MCF 10A (cell line): ENCODE measurements around the gene PALLD. TPM values are rescaled to one million over a fixed set of nuclear protein-coding genes. Genes with fewer than 3 reads are reported as not detected.

ENCODE experiments used
- BruUV-seq: library from RNA; stranded (reverse); fragments of 400-500 nt; replicated peaks from 2 replicates; lab custom pipeline; 2021; lab: Mats Ljungman, UMichigan
- CTCF ChIA-PET: fragments of 300-600 bp; sonication (Branson Sonifier 250); formaldehyde crosslinking; extraction: SDS; loops from one replicate; lab custom pipeline; 2021; ENCODE audit warnings: antibody characterized with exemption, inconsistent platforms; lab: Yijun Ruan, JAX
- POLR2A ChIA-PET: fragments of 300-600, 350-650 bp; sonication (Branson Sonifier 250); formaldehyde crosslinking; extraction: SDS; loops from one replicate; lab custom pipeline; 2020; ENCODE audit warnings: antibody characterized with exemption, inconsistent platforms; lab: Yijun Ruan, JAX
- DNase-seq: peaks from one replicate; pipeline ENCODE4 v3.0.0-alpha.2; 2018; ENCODE audit not compliant: unreplicated experiment
- H3K27ac Mint-ChIP-seq: one replicate; pipeline ENCODE4 v1.8.0; 2022; ENCODE audit warnings: mild to moderate bottlenecking, low read depth, mixed read lengths; ENCODE audit not compliant: unreplicated experiment
- H3K27me3 Mint-ChIP-seq: one replicate; pipeline ENCODE4 v1.8.0; 2022; ENCODE audit warnings: mixed read lengths; ENCODE audit not compliant: insufficient read depth, unreplicated experiment
- H3K36me3 Mint-ChIP-seq: one replicate; pipeline ENCODE4 v1.8.0; 2022; ENCODE audit warnings: mild to moderate bottlenecking, moderate library complexity, mixed read lengths; ENCODE audit not compliant: insufficient read depth, unreplicated experiment
- H3K4me1 Mint-ChIP-seq: one replicate; pipeline ENCODE4 v1.8.0; 2022; ENCODE audit warnings: mixed read lengths; ENCODE audit not compliant: insufficient read depth, unreplicated experiment
- H3K4me3 Mint-ChIP-seq: one replicate; pipeline ENCODE4 v1.8.0; 2022; ENCODE audit warnings: mild to moderate bottlenecking, moderate library complexity, mixed read lengths; ENCODE audit not compliant: unreplicated experiment
- H3K9me3 Mint-ChIP-seq: one replicate; pipeline ENCODE4 v1.8.0; 2022; ENCODE audit warnings: mixed read lengths; ENCODE audit not compliant: unreplicated experiment
- intact Hi-C: fragments of 100-400 bp; cut with micrococcal nuclease; formaldehyde crosslinking; loops from 2 replicates; pipeline ENCODE4 v1.14.1; 2022
- total RNA-seq: library from RNA; stranded (reverse); gene quantifications from 2 replicates; pipeline ENCODE4 v1.2.3, GENCODE V29; 2022
- TF ChIP-seq, protein P1 (sequence below): fragments of 200-600 bp; IDR thresholded peaks from one replicate; pipeline ENCODE4 v1.8.0; 2022; ENCODE audit warnings: antibody characterized with exemption, mild to moderate bottlenecking; ENCODE audit not compliant: unreplicated experiment

Gene PALLD
- total RNA-seq, 1 experiment from 2014 or later: 191 TPM

DNA sequence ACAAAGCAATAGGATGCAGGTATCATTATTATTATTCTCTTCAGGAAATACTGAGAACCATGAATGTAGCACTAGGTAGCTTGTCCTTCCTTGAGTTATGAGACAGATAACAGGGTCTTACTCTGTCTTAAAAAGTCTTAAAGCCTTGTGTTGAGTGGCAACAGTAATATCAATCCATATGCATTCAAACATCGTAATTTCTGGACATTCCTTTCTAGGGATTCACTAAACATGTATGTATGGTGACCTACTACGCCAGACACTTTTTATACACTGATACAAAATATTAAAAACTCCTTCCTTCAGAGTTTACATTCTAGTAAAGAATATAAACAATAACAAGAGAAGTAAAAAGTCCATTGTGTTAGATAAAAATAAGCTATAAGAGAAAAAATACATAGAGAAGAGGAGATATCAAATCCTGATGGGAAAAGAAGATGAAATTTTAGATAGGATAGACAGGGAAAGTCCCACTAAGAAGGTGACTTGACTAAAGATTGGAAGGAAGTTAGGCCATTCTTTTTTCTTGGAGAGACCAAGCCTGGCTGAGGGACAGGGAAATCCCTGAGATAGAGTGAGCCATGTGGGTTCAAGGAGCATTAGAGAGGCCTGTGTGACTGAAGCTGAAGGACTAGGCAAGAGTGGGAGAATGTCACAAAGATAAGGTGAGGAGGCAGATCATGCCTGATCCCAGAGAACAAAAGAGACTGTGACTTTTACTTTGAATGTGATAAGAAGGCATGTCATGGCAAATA, 11.5 kb upstream of the PALLD start:
- no peak overlapping the region for H3K27ac Mint-ChIP-seq
- no peak for DNase-seq
- TF ChIP-seq, protein P1, sequence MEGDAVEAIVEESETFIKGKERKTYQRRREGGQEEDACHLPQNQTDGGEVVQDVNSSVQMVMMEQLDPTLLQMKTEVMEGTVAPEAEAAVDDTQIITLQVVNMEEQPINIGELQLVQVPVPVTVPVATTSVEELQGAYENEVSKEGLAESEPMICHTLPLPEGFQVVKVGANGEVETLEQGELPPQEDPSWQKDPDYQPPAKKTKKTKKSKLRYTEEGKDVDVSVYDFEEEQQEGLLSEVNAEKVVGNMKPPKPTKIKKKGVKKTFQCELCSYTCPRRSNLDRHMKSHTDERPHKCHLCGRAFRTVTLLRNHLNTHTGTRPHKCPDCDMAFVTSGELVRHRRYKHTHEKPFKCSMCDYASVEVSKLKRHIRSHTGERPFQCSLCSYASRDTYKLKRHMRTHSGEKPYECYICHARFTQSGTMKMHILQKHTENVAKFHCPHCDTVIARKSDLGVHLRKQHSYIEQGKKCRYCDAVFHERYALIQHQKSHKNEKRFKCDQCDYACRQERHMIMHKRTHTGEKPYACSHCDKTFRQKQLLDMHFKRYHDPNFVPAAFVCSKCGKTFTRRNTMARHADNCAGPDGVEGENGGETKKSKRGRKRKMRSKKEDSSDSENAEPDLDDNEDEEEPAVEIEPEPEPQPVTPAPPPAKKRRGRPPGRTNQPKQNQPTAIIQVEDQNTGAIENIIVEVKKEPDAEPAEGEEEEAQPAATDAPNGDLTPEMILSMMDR: no peak
- H3K27me3 Mint-ChIP-seq: no peaks in the 10 kb centered on the region
- H3K9me3 Mint-ChIP-seq: no peaks in the 10 kb centered on the region
- intact Hi-C loops: loop anchor here (10.0 kb wide), 1 partner anchor 301 kb away; no protein-coding TSS in a partner anchor
- POLR2A ChIA-PET: no interaction called here
- H3K4me3 Mint-ChIP-seq: no peak overlapping the region
- CTCF ChIA-PET: interaction anchor here (0.5 to 0.7 kb wide), 3 partner anchors 99 to 469 kb away, joined by 4 read pairs; no protein-coding TSS in a partner anchor
- H3K4me1 Mint-ChIP-seq: peaks cover 33% of the 10 kb centered on the region
- no TSS peak for BruUV-seq
- H3K36me3 Mint-ChIP-seq: peaks cover 3% of the 10 kb centered on the region

DNA sequence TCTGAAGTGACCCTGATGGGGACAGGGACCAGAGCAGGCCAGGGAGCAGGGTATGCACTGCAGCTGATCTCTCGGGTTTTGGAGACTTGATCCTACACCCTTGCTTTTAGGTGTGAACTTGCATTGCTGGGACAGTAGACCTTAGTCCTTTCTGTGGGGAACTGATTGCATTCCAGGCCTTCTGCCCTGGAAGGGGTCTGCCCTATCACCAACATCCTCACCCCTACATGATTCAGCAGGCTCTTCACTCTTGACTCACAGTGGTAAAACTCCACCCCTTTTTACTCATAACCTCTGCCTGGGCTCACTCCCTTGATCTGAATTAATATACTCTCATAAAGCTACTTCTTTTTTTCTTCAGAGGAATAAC, 10.0 kb upstream of the PALLD start:
- ChIA-PET POLR2A (interaction anchor here (0.5 to 1.0 kb wide), 4 partner anchors 12 to 228 kb away, joined by 3 to 4 read pairs (median 3); no protein-coding TSS in a partner anchor), CTCF (interaction anchor here (0.6 to 1.1 kb wide), 7 partner anchors 9 to 291 kb away, joined by 3 to 7 read pairs (median 4); no protein-coding TSS in a partner anchor)
- no peaks in the 10 kb centered on the region for H3K36me3 Mint-ChIP-seq
- DNase-seq: peak; percentile 61
- H3K9me3 Mint-ChIP-seq: no peaks in the 10 kb centered on the region
- peak overlapping the region; percentile 95 for H3K27ac Mint-ChIP-seq
- no peak overlapping the region for H3K4me3 Mint-ChIP-seq
- no TSS peak for BruUV-seq
- TF ChIP-seq, protein P1: no peak
- H3K27me3 Mint-ChIP-seq: no peaks in the 10 kb centered on the region
- intact Hi-C loops: loop anchor here (10.0 kb wide), 1 partner anchor 302 kb away; no protein-coding TSS in a partner anchor
- H3K4me1 Mint-ChIP-seq: peaks cover 25% of the 10 kb centered on the region

DNA sequence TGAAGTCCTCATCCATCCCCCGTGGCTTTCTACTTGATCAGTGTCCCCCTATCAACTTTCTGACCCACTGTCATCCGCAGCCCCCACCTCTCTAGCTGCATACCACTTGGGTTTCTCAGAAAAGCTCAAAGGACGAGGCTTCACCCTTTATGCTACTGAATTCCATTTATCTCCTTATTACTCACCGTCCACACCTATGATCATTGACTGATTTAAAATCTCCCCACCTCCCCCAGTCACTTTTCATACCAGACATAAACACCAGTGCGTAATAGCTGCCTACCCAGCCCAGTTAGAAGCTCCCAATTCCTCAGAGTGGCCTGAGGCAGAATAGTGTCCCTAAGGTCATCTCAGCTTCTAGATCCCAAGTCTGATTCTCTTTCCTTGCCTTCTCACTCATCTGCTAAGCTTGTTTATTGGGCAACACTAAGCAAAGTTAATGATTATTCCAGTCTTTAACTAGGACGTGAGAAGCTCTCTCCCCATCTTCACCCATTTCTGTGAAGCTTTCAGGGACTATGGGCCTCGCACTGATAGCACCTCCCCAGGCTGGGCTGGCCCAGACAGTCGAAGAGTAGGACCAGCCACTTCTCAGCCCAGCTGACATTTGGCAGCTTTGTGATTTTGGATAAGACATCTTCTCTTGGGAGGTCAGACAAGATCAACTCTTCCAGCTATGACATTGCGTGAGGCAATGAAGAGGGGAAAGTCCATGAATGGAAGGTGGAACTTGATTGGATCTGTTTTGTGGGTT, 9.4 kb upstream of the PALLD start:
- POLR2A ChIA-PET: interaction anchor here (0.5 to 1.0 kb wide), 5 partner anchors 12 to 227 kb away, joined by 3 to 4 read pairs (median 3); no protein-coding TSS in a partner anchor

More for the DNA sequence above, 9.4 kb upstream of the PALLD start:
- intact Hi-C loops: loop anchor here (10.0 kb wide), 1 partner anchor 303 kb away; no protein-coding TSS in a partner anchor
- no peaks in the 10 kb centered on the region for H3K36me3 Mint-ChIP-seq
- H3K4me1 Mint-ChIP-seq: peaks cover 20% of the 10 kb centered on the region
- CTCF ChIA-PET: interaction anchor here (0.6 to 1.1 kb wide), 5 partner anchors 9 to 291 kb away, joined by 3 to 5 read pairs (median 4); no protein-coding TSS in a partner anchor
- H3K27me3 Mint-ChIP-seq: no peaks in the 10 kb centered on the region
- H3K9me3 Mint-ChIP-seq: no peaks in the 10 kb centered on the region
- TSS peak; percentile 36 for BruUV-seq
- peak overlapping the region; percentile 95 for H3K27ac Mint-ChIP-seq
- TF ChIP-seq, protein P1: no peak
- no peak overlapping the region for H3K4me3 Mint-ChIP-seq
- peak; percentile 23 for DNase-seq
